Measurements from ENCODE around the gene POTEF.
"Not testable (repeated sequence)": the region's sequence is repeated elsewhere in the genome, so short reads cannot be mapped to it uniquely, and the experiment has no call there.

DNA sequence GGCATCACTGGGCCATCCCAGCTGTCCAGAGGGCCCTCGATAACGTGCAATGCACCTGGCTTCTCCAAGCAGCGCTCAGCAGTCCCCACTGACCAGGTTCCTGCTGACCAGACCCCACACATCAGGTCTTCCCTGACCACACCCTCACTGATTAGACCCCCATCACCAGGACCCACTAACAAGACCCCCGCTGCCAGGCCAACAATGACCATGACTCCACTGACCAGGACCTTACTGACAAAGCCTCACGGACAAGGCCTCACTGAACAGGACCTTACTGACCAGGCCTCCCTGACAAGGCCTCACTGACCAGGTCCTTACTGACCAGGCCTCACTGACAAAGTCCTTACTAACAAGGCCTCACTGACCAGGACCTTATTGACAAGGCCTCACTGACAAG lies 76.6 kb downstream of the POTEF start:
- not testable (repeated sequence) for TF ChIP-seq POLR2A (IDR thresholded peaks at IDR 0.05; ENCODE audit: low read length); GATA1 (IDR thresholded peaks at IDR 0.05; ENCODE audit: low read depth, low read length)

Measured in erythroblast (primary cell).